HEK293 (cell line): ENCODE data around the gene MCEMP1.

Experiments
- CTCF ChIA-PET: fragments of 350-600 bp; formaldehyde crosslinking; extraction: SDS; loops from one replicate; lab custom pipeline; 2021; ENCODE audit warnings: antibody characterized with exemption; lab: Yijun Ruan, JAX
- POLR2A ChIA-PET: fragments of 300-600 bp; formaldehyde crosslinking; extraction: SDS; loops from one replicate; lab custom pipeline; 2020; ENCODE audit warnings: antibody characterized with exemption, inconsistent platforms; lab: Yijun Ruan, JAX
- H3K27ac ChIP-seq: fragments of 200-500 bp; sonication (Bioruptor generic); 2 replicates; pipeline ENCODE4 v1.5.1; 2014; ENCODE audit warnings: low read depth, low read length, control low read depth, inconsistent platforms; ENCODE audit errors: extremely low read depth
- H3K36me3 ChIP-seq, 2 experiments: fragments of 200-500 bp in 1 of 2; sonication (Bioruptor generic) in 1 of 2; 1 replicate in 1 of 2; 2 replicates in 1 of 2; pipeline ENCODE4 v1.5.1; 2014 to 2017; ENCODE audit warnings: inconsistent platforms in 2 of 2, low read length in 2 of 2; ENCODE audit not compliant: control insufficient read depth in 2 of 2, insufficient read depth in 1 of 2
- H3K4me1 ChIP-seq: fragments of 200-500 bp; sonication (Bioruptor generic); 2 replicates; pipeline ENCODE4 v1.5.1; 2014; ENCODE audit warnings: mild to moderate bottlenecking, low read length, inconsistent platforms; ENCODE audit not compliant: control insufficient read depth, insufficient read depth
- H3K4me3 ChIP-seq: 2 replicates; pipeline ENCODE4 v1.5.1; 2011; ENCODE audit warnings: low read depth, mild to moderate bottlenecking, control low read depth, low read length, moderate library complexity
- H3K9me3 ChIP-seq: fragments of 200-500 bp; sonication (Bioruptor generic); 2 replicates; pipeline ENCODE4 v1.5.1; 2014; ENCODE audit warnings: low read depth, low read length, inconsistent platforms; ENCODE audit not compliant: control insufficient read depth, insufficient read depth
- GLIS2 ChIP-seq: fragments of 450-650 bp; formaldehyde crosslinking; IDR thresholded peaks from 2 replicates; pipeline ENCODE4 v1.5.1; 2016; ENCODE audit warnings: missing biosample characterization, missing genetic modification characterization
- HIC1 ChIP-seq: fragments of 450-650 bp; formaldehyde crosslinking; IDR thresholded peaks from 2 replicates; pipeline ENCODE4 v1.5.1; 2016; ENCODE audit warnings: missing biosample characterization, missing genetic modification characterization
- KLF16 ChIP-seq: fragments of 450-650 bp; formaldehyde crosslinking; IDR thresholded peaks from 2 replicates; pipeline ENCODE4 v1.5.1; 2017; ENCODE audit warnings: missing biosample characterization, missing genetic modification characterization
- OSR2 ChIP-seq: fragments of 450-650 bp; formaldehyde crosslinking; IDR thresholded peaks from 2 replicates; pipeline ENCODE4 v1.5.1; 2016; ENCODE audit warnings: missing biosample characterization, missing genetic modification characterization
- SALL2 ChIP-seq: fragments of 450-650 bp; formaldehyde crosslinking; IDR thresholded peaks from 2 replicates; pipeline ENCODE4 v1.5.0; 2017; ENCODE audit warnings: missing biosample characterization, mild to moderate bottlenecking, missing genetic modification characterization, borderline replicate concordance
- SP3 ChIP-seq: fragments of 450-650 bp; formaldehyde crosslinking; IDR thresholded peaks from 2 replicates; pipeline ENCODE4 v1.5.1; 2016; ENCODE audit warnings: missing biosample characterization, missing genetic modification characterization
- TRIM28 ChIP-seq: IDR thresholded peaks from 2 replicates; pipeline ENCODE4 v1.6.1; 2011; ENCODE audit warnings: low read length, control low read depth, borderline replicate concordance
- ZBTB17 ChIP-seq: fragments of 450-650 bp; formaldehyde crosslinking; IDR thresholded peaks from 2 replicates; pipeline ENCODE4 v1.5.1; 2016; ENCODE audit warnings: missing biosample characterization, missing genetic modification characterization
- ZNF138 ChIP-seq: fragments of 450-650 bp; formaldehyde crosslinking; IDR thresholded peaks from 2 replicates; pipeline ENCODE4 v1.5.1; 2016; ENCODE audit warnings: missing biosample characterization, missing genetic modification characterization, borderline replicate concordance
- ZNF155 ChIP-seq: fragments of 450-650 bp; formaldehyde crosslinking; IDR thresholded peaks from 2 replicates; pipeline ENCODE4 v1.5.1; 2016; ENCODE audit warnings: missing biosample characterization, missing genetic modification characterization
- ZNF19 ChIP-seq: fragments of 450-650 bp; formaldehyde crosslinking; IDR thresholded peaks from 2 replicates; pipeline ENCODE4; 2016; ENCODE audit warnings: missing biosample characterization, missing genetic modification characterization, low read depth
- ZNF221 ChIP-seq: fragments of 450-650 bp; formaldehyde crosslinking; IDR thresholded peaks from 2 replicates; pipeline ENCODE4 v1.5.1; 2017; ENCODE audit warnings: missing biosample characterization, missing genetic modification characterization, borderline replicate concordance
- ZNF24 ChIP-seq: fragments of 450-650 bp; formaldehyde crosslinking; IDR thresholded peaks from 2 replicates; pipeline ENCODE4 v1.5.1; 2016; ENCODE audit warnings: missing biosample characterization, missing genetic modification characterization
- ZNF341 ChIP-seq: fragments of 450-650 bp; formaldehyde crosslinking; IDR thresholded peaks from 2 replicates; pipeline ENCODE4; 2016; ENCODE audit warnings: low read depth, missing biosample characterization, missing genetic modification characterization
- ZNF354C ChIP-seq: fragments of 450-650 bp; formaldehyde crosslinking; IDR thresholded peaks from 2 replicates; pipeline ENCODE4 v1.5.1; 2016; ENCODE audit warnings: missing biosample characterization, missing genetic modification characterization, low read depth, borderline replicate concordance
- ZNF391 ChIP-seq: fragments of 450-650 bp; formaldehyde crosslinking; IDR thresholded peaks from 2 replicates; pipeline ENCODE4 v1.5.1; 2016; ENCODE audit warnings: low read depth, missing biosample characterization, missing genetic modification characterization, borderline replicate concordance
- ZNF423 ChIP-seq: fragments of 450-650 bp; formaldehyde crosslinking; IDR thresholded peaks from 2 replicates; pipeline ENCODE4 v1.5.1; 2016; ENCODE audit warnings: missing biosample characterization, missing genetic modification characterization
- ZNF548 ChIP-seq: fragments of 450-650 bp; formaldehyde crosslinking; IDR thresholded peaks from 2 replicates; pipeline ENCODE4 v1.5.1; 2016; ENCODE audit warnings: missing biosample characterization, missing genetic modification characterization
- ZNF561 ChIP-seq: fragments of 450-650 bp; IDR thresholded peaks from 2 replicates; pipeline ENCODE4 v1.5.1; 2018; ENCODE audit warnings: missing biosample characterization, missing genetic modification characterization, borderline replicate concordance
- ZNF585B ChIP-seq: fragments of 450-650 bp; formaldehyde crosslinking; IDR thresholded peaks from 2 replicates; pipeline ENCODE4 v1.5.1; 2016; ENCODE audit warnings: missing biosample characterization, missing genetic modification characterization
- ZNF621 ChIP-seq: fragments of 450-650 bp; formaldehyde crosslinking; IDR thresholded peaks from 2 replicates; pipeline ENCODE4 v1.5.1; 2017; ENCODE audit warnings: missing biosample characterization, missing genetic modification characterization
- ZNF670 ChIP-seq: fragments of 450-650 bp; formaldehyde crosslinking; IDR thresholded peaks from 2 replicates; pipeline ENCODE4 v1.5.1; 2016; ENCODE audit warnings: missing biosample characterization, missing genetic modification characterization, low read depth
- ZNF768 ChIP-seq: fragments of 450-650 bp; formaldehyde crosslinking; IDR thresholded peaks from 2 replicates; pipeline ENCODE4 v1.5.1; 2018; ENCODE audit warnings: missing biosample characterization, mild to moderate bottlenecking, missing genetic modification characterization
- ZNF837 ChIP-seq: fragments of 450-650 bp; formaldehyde crosslinking; IDR thresholded peaks from 2 replicates; pipeline ENCODE4 v1.5.1; 2016; ENCODE audit warnings: missing biosample characterization, missing genetic modification characterization
- ZNF843 ChIP-seq: fragments of 450-650 bp; formaldehyde crosslinking; IDR thresholded peaks from 2 replicates; pipeline ENCODE4 v1.5.1; 2016; ENCODE audit warnings: missing biosample characterization, missing genetic modification characterization
- ZSCAN16 ChIP-seq: fragments of 450-650 bp; formaldehyde crosslinking; IDR thresholded peaks from 2 replicates; pipeline ENCODE4 v1.5.1; 2016; ENCODE audit warnings: missing biosample characterization, missing genetic modification characterization
- ZSCAN30 ChIP-seq: fragments of 450-650 bp; IDR thresholded peaks from 2 replicates; pipeline ENCODE4 v1.5.1; 2018; ENCODE audit warnings: missing biosample characterization, mild to moderate bottlenecking, missing genetic modification characterization, moderate library complexity

MCEMP1 gene

GRCh38 chr19:7641290-7642276, 35.3 kb upstream of the MCEMP1 start:
- H3K36me3 ChIP-seq, result peaks cover 7 to 17% of the 10 kb centered on the region in 2 experiments; a peak in 2 of 3 replicates
- H3K27ac ChIP-seq, result no peak overlapping the region
- no peaks in the 10 kb centered on the region for H3K4me1 ChIP-seq
- TF ChIP-seq OSR2 (tag by site-specific recombination) (no peak), ZNF221 (tag by site-specific recombination) (no peak), ZNF391 (tag by site-specific recombination) (no peak)
- H3K4me3 ChIP-seq, result no peak overlapping the region
- ChIA-PET POLR2A (interaction anchor here (0.5 to 0.6 kb wide), 2 partner anchors 22 to 76 kb away, joined by 3 to 5 read pairs; no protein-coding TSS in a partner anchor), CTCF (interaction anchor here (0.6 to 1.3 kb wide), 6 partner anchors 11 to 542 kb away, joined by 3 to 5 read pairs (median 4); no protein-coding TSS in a partner anchor)
- no peaks in the 10 kb centered on the region for H3K9me3 ChIP-seq

GRCh38 chr19:7642295-7643030, 34.4 kb upstream of the MCEMP1 start:
- Histone ChIP-seq H3K36me3 (peaks cover 7 to 17% of the 10 kb centered on the region in 2 experiments; a peak in 2 of 3 replicates), H3K27ac (no peak overlapping the region), H3K4me3 (no peak overlapping the region), H3K9me3 (no peaks in the 10 kb centered on the region), H3K4me1 (no peaks in the 10 kb centered on the region)
- ChIA-PET CTCF (interaction anchor here (0.6 to 1.3 kb wide), 4 partner anchors 10 to 543 kb away, joined by 3 to 5 read pairs (median 4); no protein-coding TSS in a partner anchor), POLR2A (interaction anchor here (1.3 kb wide), 1 partner anchor 13 kb away, joined by 3 read pairs; the partner anchor contains the start of genes PET100 and XAB2)
- no peak for TF ChIP-seq ZSCAN30 (tag by site-specific recombination)
- no peak for TF ChIP-seq ZNF843
- TF ChIP-seq ZNF354C (tag by site-specific recombination), result no peak
- no peak for TF ChIP-seq ZSCAN16 (tag by site-specific recombination)
- TF ChIP-seq TRIM28, result no peak
- TF ChIP-seq ZNF24, result no peak
- TF ChIP-seq ZBTB17, result no peak

- POLR2A ChIA-PET, result interaction anchor here (1.2 to 1.3 kb wide), 2 partner anchors 13 to 38 kb away, joined by 3 read pairs; partner anchors contain the start of genes PET100, TRAPPC5 and XAB2
- CTCF ChIA-PET, result interaction anchor here (0.8 kb wide), 1 partner anchor 10 kb away, joined by 4 read pairs; no protein-coding TSS in a partner anchor
- no peak for TF ChIP-seq ZNF621 (tag by site-specific recombination)
- TF ChIP-seq ZNF585B, result no peak
- TF ChIP-seq ZNF155, result no peak
- no peak for TF ChIP-seq ZNF354C (tag by site-specific recombination)
- no peak for TF ChIP-seq ZNF341 (tag by site-specific recombination)
- no peak for TF ChIP-seq ZNF19 (tag by site-specific recombination)
- TF ChIP-seq ZNF670, result no peak
- no peak for TF ChIP-seq KLF16 (tag by site-specific recombination)
- TF ChIP-seq ZNF561, result no peak
- no peak for TF ChIP-seq ZNF548 (tag by site-specific recombination)
- no peak for TF ChIP-seq SALL2 (tag by site-specific recombination)
- no peak for TF ChIP-seq ZNF138 (tag by site-specific recombination)
- TF ChIP-seq SP3, result no peak
- no peak for TF ChIP-seq ZNF837 (tag by site-specific recombination)
- TF ChIP-seq HIC1 (tag by site-specific recombination), result no peak
- no peak for TF ChIP-seq GLIS2
- TF ChIP-seq ZNF423 (tag by site-specific recombination), result no peak
- TF ChIP-seq ZNF768, result no peak
- TF ChIP-seq, all 188 proteins: peak for 0
- Histone ChIP-seq H3K9me3 (no peaks in the 10 kb centered on the region), H3K27ac (no peak overlapping the region), H3K36me3 (peaks cover 7 to 17% of the 10 kb centered on the region in 2 experiments; a peak in 2 of 3 replicates), H3K4me1 (no peaks in the 10 kb centered on the region), H3K4me3 (no peak overlapping the region)
These were observed 33.9 kb upstream of the MCEMP1 start for GRCh38 chr19:7643031-7643415.
